K562 (cell line): ENCODE data around the gene TBX10. TPM values are rescaled to one million over a fixed set of nuclear protein-coding genes. Genes with fewer than 3 reads are reported as not detected.

Source experiments
- ARID2 ChIP-seq: fragments of 450-650 bp; IDR thresholded peaks from 2 replicates; pipeline ENCODE4 v1.6.1; 2017; ENCODE audit warnings: antibody characterized with exemption, mild to moderate bottlenecking
- ATF7 ChIP-seq: fragments of 450-650 bp; IDR thresholded peaks from 2 replicates; pipeline ENCODE4 v1.7.1; 2014; ENCODE audit warnings: mild to moderate bottlenecking, moderate library complexity
- DEAF1 ChIP-seq: fragments of 450-650 bp; formaldehyde crosslinking; IDR thresholded peaks from 2 replicates; pipeline ENCODE4 v1.4.0; 2020; ENCODE audit warnings: mild to moderate bottlenecking, moderate library complexity
- FOXK1 ChIP-seq: sonication (generic); formaldehyde crosslinking; IDR thresholded peaks from 2 replicates; pipeline ENCODE4 v1.8.0; 2022; ENCODE audit warnings: missing genetic modification reagents, mild to moderate bottlenecking, borderline replicate concordance
- GABPB2 ChIP-seq: fragments of 250-450 bp; sonication (Bioruptor Pico); conservative IDR thresholded peaks from 2 replicates; pipeline ENCODE4 v1.5.1; 2021; ENCODE audit warnings: mild to moderate bottlenecking
- HDAC1 ChIP-seq, 2 experiments: fragments of 450-650 bp; IDR thresholded peaks; 2 replicates each; pipeline ENCODE4 v1.6.1; 2016 to 2017; ENCODE audit warnings: inconsistent platforms in 1 of 2, mild to moderate bottlenecking in 1 of 2, moderate library complexity in 1 of 2
- HDAC3 ChIP-seq: fragments of 450-650 bp; IDR thresholded peaks from 2 replicates; pipeline ENCODE4 v1.6.1; 2018; ENCODE audit warnings: borderline replicate concordance, mild to moderate bottlenecking, moderate library complexity; ENCODE audit not compliant: partially characterized antibody
- IRF1 ChIP-seq: sonication (generic); formaldehyde crosslinking; IDR thresholded peaks from 2 replicates; pipeline ENCODE4 v1.8.0; 2022; ENCODE audit warnings: missing genetic modification reagents, mild to moderate bottlenecking, borderline replicate concordance
- MEIS2 ChIP-seq: fragments of 450-650 bp; IDR thresholded peaks from 2 replicates; pipeline ENCODE4 v1.6.1; 2014; ENCODE audit warnings: mild to moderate bottlenecking; ENCODE audit not compliant: partially characterized antibody
- NUFIP1 ChIP-seq: fragments of 450-650 bp; IDR thresholded peaks from 2 replicates; pipeline ENCODE4 v1.6.1; 2018; ENCODE audit not compliant: partially characterized antibody
- RBM15 ChIP-seq: fragments of 200-400 bp; formaldehyde crosslinking; IDR thresholded peaks from 2 replicates; pipeline ENCODE4 v1.6.1; 2018; ENCODE audit warnings: mild to moderate bottlenecking, low read length, moderate library complexity; ENCODE audit not compliant: insufficient read depth
- SRSF7 ChIP-seq: fragments of 200-400 bp; formaldehyde crosslinking; optimal IDR thresholded peaks from 2 replicates; pipeline ENCODE3; 2017; ENCODE audit warnings: mild to moderate bottlenecking, low read depth, low read length
- THRA ChIP-seq: fragments of 450-650 bp; IDR thresholded peaks from 2 replicates; pipeline ENCODE4 v1.6.1; 2017; ENCODE audit warnings: mild to moderate bottlenecking, moderate library complexity
- ZBTB49 ChIP-seq: sonication (generic); formaldehyde crosslinking; IDR thresholded peaks from 2 replicates; pipeline ENCODE4 v1.8.0; 2022; ENCODE audit warnings: missing genetic modification reagents, mild to moderate bottlenecking, borderline replicate concordance
- ZFP1 ChIP-seq: fragments of 450-650 bp; formaldehyde crosslinking; IDR thresholded peaks from 2 replicates; pipeline ENCODE4 v1.4.0; 2020; ENCODE audit warnings: mild to moderate bottlenecking, mixed read lengths
- ZNF165 ChIP-seq: fragments of 250-450 bp; sonication (Bioruptor Pico); IDR thresholded peaks from 2 replicates; pipeline ENCODE4 v1.4.0; 2020; ENCODE audit warnings: borderline replicate concordance
- ZNF23 ChIP-seq: fragments of 250-450 bp; sonication (Bioruptor Pico); IDR thresholded peaks from 2 replicates; pipeline ENCODE4 v1.4.0; 2020; ENCODE audit warnings: mild to moderate bottlenecking
- ZNF384 ChIP-seq: IDR thresholded peaks from 2 replicates; pipeline ENCODE4 v1.6.1; 2012; ENCODE audit warnings: low read depth, low read length, improper control_type of control experiment
- ZNF41 ChIP-seq: fragments of 250-450 bp; sonication (Bioruptor Pico); conservative IDR thresholded peaks from 2 replicates; pipeline ENCODE4 v1.4.0; 2020; ENCODE audit warnings: mild to moderate bottlenecking
- ZNF512 ChIP-seq: IDR thresholded peaks from 2 replicates; pipeline ENCODE4 v1.6.1; 2016; ENCODE audit warnings: missing genetic modification characterization, missing compliant biosample characterization
- ZSCAN29 ChIP-seq: fragments of 450-650 bp; IDR thresholded peaks from 2 replicates; pipeline ENCODE4 v1.6.1; 2017
- ZZZ3 ChIP-seq: fragments of 450-650 bp; IDR thresholded peaks from 2 replicates; pipeline ENCODE4 v1.6.1; 2016; ENCODE audit warnings: antibody characterized with exemption, mild to moderate bottlenecking, moderate library complexity
- polyA plus RNA-seq, 8 experiments: library from polyadenylated mRNA; depleted of rRNA in 4 of 8; stranded (reverse) in 5 of 8; unstranded in 3 of 8; fragments of >200 nt; fragmentation: Nextera tagmentation in 2 of 8; fragmentation: Illumina TruSeq in 1 of 8; extraction: Ambion mirVana in 2 of 8; extraction: Trizol in 1 of 8; gene quantifications; 2 replicates each; pipeline versions ENCODE4 v1.2.1 to v1.2.3, GENCODE V29; 2011 to 2014; ENCODE audit warnings: inconsistent platforms in 1 of 8, missing spikeins in 1 of 8
- total RNA-seq, 7 experiments: library from RNA; depleted of rRNA in 6 of 7; stranded (reverse); fragments of >200 nt in 6 of 7; fragmentation: Illumina TruSeq in 2 of 7; extraction: Trizol in 2 of 7; gene quantifications; 2 replicates each; pipeline versions ENCODE4 v1.2.1 to v1.2.3, GENCODE V29; 2011 to 2021; ENCODE audit warnings: low replicate concordance in 1 of 7

TBX10 gene
- total and polyA plus RNA-seq, 9 of the 15 experiments (the other 6 are each of a cell fraction or from before 2014, with no cell fraction given), result not detected

- TF ChIP-seq ZBTB49 (CRISPR knock-in tag) (no peak), GABPB2 (CRISPR knock-in tag) (no peak), ZNF41 (CRISPR knock-in tag) (no peak), ARID2 (no peak), FOXK1 (CRISPR knock-in tag) (no peak), HDAC1 (IDR thresholded peaks at IDR 0.05) (no peak), DEAF1 (no peak), ZNF23 (CRISPR knock-in tag) (no peak), ZZZ3 (no peak), IRF1 (CRISPR knock-in tag) (no peak), ZNF384 (no peak), ZFP1 (CRISPR knock-in tag) (no peak), NUFIP1 (no peak), HDAC3 (no peak), ZSCAN29 (no peak), ATF7 (0 out of 2 replicates have a peak, but pooled peaks have one; percentile 11), THRA (no peak), RBM15 (no peak), SRSF7 (no peak), MEIS2 (no peak), ZNF512 (tag) (no peak), ZNF165 (CRISPR knock-in tag) (no peak)
These were observed 25.4 kb downstream of the TBX10 start (continued) for GRCh38 chr11:67613960-67614715.
